ENCODE results near the gene ZNF496.
"Not testable (repeated sequence)": the region's sequence is repeated elsewhere in the genome, so short reads cannot be mapped to it uniquely, and the experiment has no call there.

ZNF496 gene

DNA sequence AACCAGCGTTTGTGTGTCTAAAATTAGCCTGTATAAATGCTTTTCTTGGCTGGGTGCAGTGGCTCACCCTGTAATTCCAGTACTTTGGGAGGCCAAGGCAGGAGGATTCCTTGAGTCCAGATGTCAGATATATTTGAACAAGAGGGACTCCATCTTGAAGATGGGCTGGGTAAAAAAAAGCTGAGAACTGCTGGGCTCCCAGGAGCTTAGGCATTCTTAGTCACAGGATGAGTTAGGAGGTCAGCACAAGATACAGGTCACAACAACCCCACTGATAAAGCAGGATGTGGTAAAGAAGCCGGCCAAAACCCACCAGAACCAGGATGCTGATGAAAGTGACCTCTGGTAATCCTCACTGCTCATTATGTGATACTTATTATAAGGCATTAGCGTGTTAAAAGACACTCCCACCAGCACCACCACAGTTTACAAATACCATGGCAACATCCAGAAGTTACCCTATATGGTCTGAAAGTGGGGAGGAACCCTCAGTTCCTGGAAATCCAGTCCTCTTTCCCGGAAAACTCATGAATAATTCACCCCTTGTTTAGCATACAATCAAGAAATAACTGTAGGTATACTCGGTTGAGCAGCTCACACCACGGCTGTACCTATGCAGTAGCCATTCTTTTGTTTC lies 36.2 kb upstream of the ZNF496 start:
- no peak for TF ChIP-seq CTCF (IDR thresholded peaks at IDR 0.05; ENCODE audit: low read length)
- TF ChIP-seq EZH2 (IDR thresholded peaks at IDR 0.05; ENCODE audit: borderline replicate concordance, low read length): no peak
- no peaks in the 10 kb centered on the region for H3K36me3 ChIP-seq (ENCODE audit: insufficient read depth, low read length)
- no peaks in the 10 kb centered on the region for H3K9me2 ChIP-seq (ENCODE audit: low read depth, low read length)
- H3K27ac ChIP-seq (ENCODE audit: low read depth, low read length, poor library complexity, severe bottlenecking): no peak overlapping the region
- no peaks in the 10 kb centered on the region for H3K27me3 ChIP-seq (ENCODE audit: insufficient read depth, low read length)
- no peaks in the 10 kb centered on the region for H3F3A ChIP-seq (ENCODE audit: insufficient read depth, low read length)
- H3K4me2 ChIP-seq (ENCODE audit: low read length): no peak overlapping the region
- no peaks in the 10 kb centered on the region for H3K79me2 ChIP-seq (ENCODE audit: insufficient read depth, low read length)
- no peak overlapping the region for H2AFZ ChIP-seq (ENCODE audit: low read length)
- no peaks in the 10 kb centered on the region for H3K9me3 ChIP-seq (ENCODE audit: low read length)
- no peaks in the 10 kb centered on the region for H4K20me1 ChIP-seq (ENCODE audit: insufficient read depth, low read length)
- no peaks in the 10 kb centered on the region for H3K4me1 ChIP-seq (ENCODE audit: insufficient read depth, low read length, severe bottlenecking)
- no peak overlapping the region for H3K4me3 ChIP-seq (ENCODE audit: low read depth, low read length, poor library complexity, severe bottlenecking)
- no peak overlapping the region for H3K9ac ChIP-seq (ENCODE audit: low read length)

GRCh38 chr1:247366926-247367645 lies 35.4 kb upstream of the ZNF496 start:
- no peaks in the 10 kb centered on the region for H4K20me1 ChIP-seq (ENCODE audit: insufficient read depth, low read length)
- no peaks in the 10 kb centered on the region for H3K9me3 ChIP-seq (ENCODE audit: low read length)
- no peak overlapping the region for H3K27ac ChIP-seq (ENCODE audit: low read depth, low read length, poor library complexity, severe bottlenecking)
- H3F3A ChIP-seq (ENCODE audit: insufficient read depth, low read length): no peaks in the 10 kb centered on the region
- H3K4me1 ChIP-seq (ENCODE audit: insufficient read depth, low read length, severe bottlenecking): no peaks in the 10 kb centered on the region
- H3K36me3 ChIP-seq (ENCODE audit: insufficient read depth, low read length): no peaks in the 10 kb centered on the region
- H3K4me2 ChIP-seq (ENCODE audit: low read length): no peak overlapping the region
- no peak for TF ChIP-seq EZH2 (IDR thresholded peaks at IDR 0.05; ENCODE audit: borderline replicate concordance, low read length)
- no peak for TF ChIP-seq CTCF (IDR thresholded peaks at IDR 0.05; ENCODE audit: low read length)
- H2AFZ ChIP-seq (ENCODE audit: low read length): no peak overlapping the region
- H3K9ac ChIP-seq (ENCODE audit: low read length): no peak overlapping the region
- no peaks in the 10 kb centered on the region for H3K9me2 ChIP-seq (ENCODE audit: low read depth, low read length)
- no peaks in the 10 kb centered on the region for H3K27me3 ChIP-seq (ENCODE audit: insufficient read depth, low read length)
- H3K79me2 ChIP-seq (ENCODE audit: insufficient read depth, low read length): no peaks in the 10 kb centered on the region
- H3K4me3 ChIP-seq (ENCODE audit: low read depth, low read length, poor library complexity, severe bottlenecking): no peak overlapping the region

GRCh38 chr1:247366345-247366744 lies 34.7 kb upstream of the ZNF496 start:
- not testable (repeated sequence) for H3K9me2 ChIP-seq (ENCODE audit: low read depth, low read length); H2AFZ ChIP-seq (ENCODE audit: low read length); H3K4me3 ChIP-seq (ENCODE audit: low read depth, low read length, poor library complexity, severe bottlenecking); H3K27ac ChIP-seq (ENCODE audit: low read depth, low read length, poor library complexity, severe bottlenecking); H3K27me3 ChIP-seq (ENCODE audit: insufficient read depth, low read length); H3K9ac ChIP-seq (ENCODE audit: low read length); H3F3A ChIP-seq (ENCODE audit: insufficient read depth, low read length); H3K9me3 ChIP-seq (ENCODE audit: low read length); H4K20me1 ChIP-seq (ENCODE audit: insufficient read depth, low read length); H3K4me2 ChIP-seq (ENCODE audit: low read length); H3K79me2 ChIP-seq (ENCODE audit: insufficient read depth, low read length); H3K4me1 ChIP-seq (ENCODE audit: insufficient read depth, low read length, severe bottlenecking); H3K36me3 ChIP-seq (ENCODE audit: insufficient read depth, low read length)

- H4K20me1 ChIP-seq (ENCODE audit: insufficient read depth, low read length): no peaks in the 10 kb centered on the region
- H3K9me3 ChIP-seq (ENCODE audit: low read length): no peaks in the 10 kb centered on the region
- no peaks in the 10 kb centered on the region for H3K4me1 ChIP-seq (ENCODE audit: insufficient read depth, low read length, severe bottlenecking)
- no peak for TF ChIP-seq CTCF (IDR thresholded peaks at IDR 0.05; ENCODE audit: low read length)
- no peak for TF ChIP-seq EZH2 (IDR thresholded peaks at IDR 0.05; ENCODE audit: borderline replicate concordance, low read length)
- H3F3A ChIP-seq (ENCODE audit: insufficient read depth, low read length): no peaks in the 10 kb centered on the region
- H3K4me3 ChIP-seq (ENCODE audit: low read depth, low read length, poor library complexity, severe bottlenecking): no peak overlapping the region
- H3K4me2 ChIP-seq (ENCODE audit: low read length): no peak overlapping the region
- no peaks in the 10 kb centered on the region for H3K9me2 ChIP-seq (ENCODE audit: low read depth, low read length)
- no peak overlapping the region for H3K27ac ChIP-seq (ENCODE audit: low read depth, low read length, poor library complexity, severe bottlenecking)
- H3K27me3 ChIP-seq (ENCODE audit: insufficient read depth, low read length): no peaks in the 10 kb centered on the region
- H2AFZ ChIP-seq (ENCODE audit: low read length): no peak overlapping the region
- no peaks in the 10 kb centered on the region for H3K79me2 ChIP-seq (ENCODE audit: insufficient read depth, low read length)
- H3K9ac ChIP-seq (ENCODE audit: low read length): no peak overlapping the region
- no peaks in the 10 kb centered on the region for H3K36me3 ChIP-seq (ENCODE audit: insufficient read depth, low read length)
Measured at GRCh38 chr1:247365023-247365422, 33.4 kb upstream of the ZNF496 start.

- not testable (repeated sequence) for H3K27ac ChIP-seq (ENCODE audit: low read depth, low read length, poor library complexity, severe bottlenecking); H3F3A ChIP-seq (ENCODE audit: insufficient read depth, low read length); H3K9me3 ChIP-seq (ENCODE audit: low read length); H3K4me1 ChIP-seq (ENCODE audit: insufficient read depth, low read length, severe bottlenecking); H4K20me1 ChIP-seq (ENCODE audit: insufficient read depth, low read length); H3K27me3 ChIP-seq (ENCODE audit: insufficient read depth, low read length); H3K4me2 ChIP-seq (ENCODE audit: low read length); H3K9me2 ChIP-seq (ENCODE audit: low read depth, low read length); H2AFZ ChIP-seq (ENCODE audit: low read length); H3K4me3 ChIP-seq (ENCODE audit: low read depth, low read length, poor library complexity, severe bottlenecking); H3K9ac ChIP-seq (ENCODE audit: low read length); H3K79me2 ChIP-seq (ENCODE audit: insufficient read depth, low read length); H3K36me3 ChIP-seq (ENCODE audit: insufficient read depth, low read length)
Measured at GRCh38 chr1:247363000-247363399, 31.3 kb upstream of the ZNF496 start.
